ENCODE data around the gene SLC44A1.

- TF ChIP-seq CTCF (IDR thresholded peaks at IDR 0.05) (no peak), JUN (IDR thresholded peaks at IDR 0.05) (no peak), POLR2A (IDR thresholded peaks at IDR 0.05; ENCODE audit: low read length) (no peak), PBX3 (IDR thresholded peaks at IDR 0.05) (no peak), SMC3 (IDR thresholded peaks at IDR 0.05) (no peak), BHLHE40 (IDR thresholded peaks at IDR 0.05; ENCODE audit: low read depth, low read length) (no peak), E2F6 (IDR thresholded peaks at IDR 0.05; ENCODE audit: borderline replicate concordance, low read depth) (no peak), HOXB5 (CRISPR knock-in tag; IDR thresholded peaks at IDR 0.05) (no peak), RAD21 (conservative IDR thresholded peaks at IDR 0.05 in 1 of 2, IDR thresholded peaks at IDR 0.05 in 1 of 2) (no peak), EP300 (IDR thresholded peaks at IDR 0.05) (no peak)
These were observed 199.7 kb downstream of the SLC44A1 start for GRCh38 chr9:105444130-105444529.
